Vagina (tissue), 2 donors: Measurements from ENCODE around the gene SIAH2.

Experiments
- CTCF ChIP-seq, 3 experiments: fragments of 450-650 bp in 2 of 3; fragments of 200-600 bp in 1 of 3; sonication (generic) in 1 of 3; IDR thresholded peaks; one replicate each; pipeline ENCODE4 v1.5.1; 2017 to 2019; ENCODE audit warnings: antibody characterized with exemption in 3 of 3, mild to moderate bottlenecking in 2 of 3, moderate library complexity in 2 of 3
- POLR2A ChIP-seq, 2 donors: fragments of 450-650 bp; IDR thresholded peaks; one replicate each; pipeline ENCODE4 v1.6.1; 2017; ENCODE audit warnings: antibody characterized with exemption in 2 of 2, mild to moderate bottlenecking in 2 of 2, moderate library complexity in 2 of 2
- POLR2AphosphoS5 ChIP-seq, 2 donors: sonication (generic); formaldehyde crosslinking; IDR thresholded peaks; one replicate each; pipeline ENCODE4 v1.9.0; 2017; ENCODE audit warnings: antibody characterized with exemption in 2 of 2, mild to moderate bottlenecking in 2 of 2, low read depth in 1 of 2; ENCODE audit not compliant: insufficient read depth in 1 of 2

GRCh38 chr3:150703756-150704344, 59.1 kb downstream of the SIAH2 start, which contains the start of gene ERICH6:
- TF ChIP-seq POLR2AphosphoS5 (IDR thresholded peaks at IDR 0.05; ENCODE audit: insufficient read depth in 1 of 2, low read depth in 1 of 2), result peak; percentile 34 to 63
- TF ChIP-seq POLR2A (IDR thresholded peaks at IDR 0.05), result peak in 1 of 2 donors; percentile 7
- peak in 1 of 3 experiments; percentile 20 for TF ChIP-seq CTCF (IDR thresholded peaks at IDR 0.05)
